C4-2B (cell line): Measurements from ENCODE around the gene LBX2.

Experiments
- H3K27ac ChIP-seq: fragments of 450-650 bp; 2 replicates; pipeline ENCODE4 v1.5.1; 2017
- ZFX ChIP-seq: fragments of 450-650 bp; IDR thresholded peaks from 2 replicates; pipeline ENCODE4 v1.6.1; 2017
- TF ChIP-seq, protein P1 (sequence below): fragments of 450-650 bp; conservative IDR thresholded peaks from 2 replicates; pipeline ENCODE4 v1.5.1; 2017; ENCODE audit warnings: mild to moderate bottlenecking

Gene LBX2

DNA sequence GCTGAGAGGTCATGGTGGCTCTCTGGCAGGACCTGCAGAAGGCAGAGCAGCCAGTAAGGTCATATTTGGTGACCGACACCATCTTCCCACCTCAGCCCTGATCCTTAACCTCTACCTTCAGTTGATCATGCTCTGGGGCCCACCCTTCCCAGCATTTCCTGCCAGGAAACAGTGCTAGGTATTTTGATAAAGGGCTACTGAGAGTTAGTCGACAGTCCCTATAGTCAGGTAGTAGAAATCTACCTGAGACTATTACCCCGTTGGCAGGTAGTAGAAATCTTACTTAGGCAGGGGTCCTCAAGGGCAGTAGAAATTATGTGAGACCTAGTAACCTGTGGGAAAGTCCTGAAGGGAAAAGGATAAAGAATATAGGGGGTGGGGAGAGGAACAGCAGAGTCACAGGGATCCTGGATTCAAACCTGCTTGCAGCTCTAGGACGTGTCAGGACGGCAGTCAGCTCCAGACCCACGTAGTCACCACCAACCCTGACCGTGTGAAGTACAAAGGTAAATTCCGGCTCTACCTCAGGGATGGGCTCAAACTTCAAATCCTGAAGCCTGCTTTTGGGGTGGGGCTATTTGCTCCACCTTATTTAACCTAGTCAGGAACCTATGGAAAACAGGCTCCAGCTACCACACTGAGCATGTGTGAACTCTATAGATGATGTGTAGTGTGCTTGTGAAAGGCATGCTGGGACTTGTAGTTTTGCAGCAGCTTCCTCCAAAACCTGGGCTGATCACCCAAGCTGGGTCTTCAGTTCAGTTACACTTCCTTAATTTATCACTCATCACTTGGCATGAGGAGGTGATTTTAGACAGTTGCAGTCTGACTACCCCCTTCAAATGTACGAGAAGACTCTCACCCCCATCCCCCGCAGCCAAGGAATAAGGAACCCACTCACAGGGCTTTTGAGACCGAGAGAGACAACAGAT lies 26.6 kb upstream of the LBX2 start, which contains the start of gene DQX1:
DQX1 (minus strand) TSS at position 515 of the 932 bp plus-strand sequence; CDS start at position 13, 502 bp downstream.
- peak within 1 kb of the TSS; percentile 30; the same call in 1 of the 2 replicates for H3K27ac ChIP-seq
- no peak for TF ChIP-seq ZFX
- TF ChIP-seq, protein P1, sequence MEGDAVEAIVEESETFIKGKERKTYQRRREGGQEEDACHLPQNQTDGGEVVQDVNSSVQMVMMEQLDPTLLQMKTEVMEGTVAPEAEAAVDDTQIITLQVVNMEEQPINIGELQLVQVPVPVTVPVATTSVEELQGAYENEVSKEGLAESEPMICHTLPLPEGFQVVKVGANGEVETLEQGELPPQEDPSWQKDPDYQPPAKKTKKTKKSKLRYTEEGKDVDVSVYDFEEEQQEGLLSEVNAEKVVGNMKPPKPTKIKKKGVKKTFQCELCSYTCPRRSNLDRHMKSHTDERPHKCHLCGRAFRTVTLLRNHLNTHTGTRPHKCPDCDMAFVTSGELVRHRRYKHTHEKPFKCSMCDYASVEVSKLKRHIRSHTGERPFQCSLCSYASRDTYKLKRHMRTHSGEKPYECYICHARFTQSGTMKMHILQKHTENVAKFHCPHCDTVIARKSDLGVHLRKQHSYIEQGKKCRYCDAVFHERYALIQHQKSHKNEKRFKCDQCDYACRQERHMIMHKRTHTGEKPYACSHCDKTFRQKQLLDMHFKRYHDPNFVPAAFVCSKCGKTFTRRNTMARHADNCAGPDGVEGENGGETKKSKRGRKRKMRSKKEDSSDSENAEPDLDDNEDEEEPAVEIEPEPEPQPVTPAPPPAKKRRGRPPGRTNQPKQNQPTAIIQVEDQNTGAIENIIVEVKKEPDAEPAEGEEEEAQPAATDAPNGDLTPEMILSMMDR, result no peak

DNA sequence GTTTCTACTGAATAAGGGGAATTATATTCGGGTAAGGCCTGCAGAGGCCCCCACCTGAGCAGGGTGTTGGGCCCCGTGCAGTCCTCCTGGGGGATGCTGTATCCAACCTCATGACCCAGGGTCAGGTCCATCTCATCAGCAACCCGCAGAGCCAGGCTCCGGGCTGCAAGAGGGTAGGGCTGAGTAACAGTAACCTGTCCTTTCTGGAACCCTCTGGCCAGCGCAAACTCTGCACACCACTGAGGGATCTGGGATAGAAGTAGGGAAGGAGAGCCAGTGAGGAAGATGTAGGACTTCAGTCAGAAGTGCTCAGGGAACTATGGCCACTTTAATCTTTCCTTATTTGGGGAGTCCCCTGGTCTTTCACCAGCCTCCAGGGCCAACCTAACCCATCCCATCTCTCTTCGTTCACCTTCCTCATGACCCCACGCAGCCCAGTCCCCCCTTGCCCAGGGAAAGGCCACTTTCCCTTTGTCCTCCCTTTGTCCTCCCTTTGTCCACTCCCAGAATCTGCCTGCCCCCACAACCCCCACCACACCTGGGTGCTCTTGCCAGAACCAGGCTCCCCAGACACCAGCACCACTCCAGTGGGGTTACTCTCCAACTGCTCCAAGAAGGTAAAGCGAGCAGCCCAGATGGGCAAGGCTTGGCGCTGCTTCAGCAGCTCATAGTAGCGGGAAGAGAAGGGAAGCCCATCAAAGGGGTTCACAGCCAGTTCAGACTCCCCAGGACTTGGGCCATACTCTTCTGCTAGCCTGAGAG lies 25.7 kb upstream of the LBX2 start:
- TF ChIP-seq ZFX, result no peak
- TF ChIP-seq, protein P1, result no peak
- peak overlapping the region; percentile 30; the same call in 1 of the 2 replicates for H3K27ac ChIP-seq

DNA sequence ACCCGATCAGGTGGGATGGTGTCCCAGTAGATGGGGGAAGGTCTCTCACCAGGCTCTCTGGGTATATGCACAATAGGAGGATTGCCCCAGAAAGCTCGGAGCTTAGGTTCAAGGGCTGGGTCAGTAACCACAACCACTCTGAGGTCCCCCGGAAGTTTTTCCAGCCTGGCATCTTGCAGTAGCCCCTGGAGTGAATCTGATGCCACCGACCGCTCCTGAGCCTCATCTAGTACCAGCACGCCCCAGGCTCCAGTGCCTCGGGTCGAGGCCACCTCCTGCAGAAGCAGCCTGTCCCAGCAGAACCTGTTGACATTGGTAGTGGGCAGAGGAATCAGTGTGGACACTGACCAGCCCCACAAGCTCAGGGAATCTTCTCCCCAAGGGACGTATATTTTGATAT lies 24.6 kb upstream of the LBX2 start:
- no peak overlapping the region for H3K27ac ChIP-seq
- TF ChIP-seq, protein P1, result no peak
- no peak for TF ChIP-seq ZFX

DNA sequence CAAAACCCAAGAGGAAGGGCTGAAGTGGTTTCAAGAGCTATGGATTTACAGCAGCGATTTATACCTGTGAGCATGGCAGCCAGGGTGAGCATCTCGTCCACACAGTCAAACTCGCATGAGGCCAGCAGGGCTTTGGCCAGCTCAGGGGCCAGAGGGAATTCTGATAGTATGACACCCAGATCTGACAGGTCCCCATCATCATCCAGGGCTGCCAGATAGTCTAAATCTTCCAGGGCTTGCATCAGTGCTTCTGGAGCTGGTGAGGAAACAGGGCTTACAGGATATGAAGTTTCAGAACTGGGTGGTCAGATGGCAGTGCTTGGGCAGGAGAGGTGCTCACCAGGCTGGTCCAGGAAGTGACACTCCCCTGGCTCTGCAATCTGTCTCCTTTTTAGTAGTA lies 23.1 kb upstream of the LBX2 start:
- TF ChIP-seq ZFX, result no peak
- TF ChIP-seq, protein P1, result no peak
- no peak overlapping the region for H3K27ac ChIP-seq

DNA sequence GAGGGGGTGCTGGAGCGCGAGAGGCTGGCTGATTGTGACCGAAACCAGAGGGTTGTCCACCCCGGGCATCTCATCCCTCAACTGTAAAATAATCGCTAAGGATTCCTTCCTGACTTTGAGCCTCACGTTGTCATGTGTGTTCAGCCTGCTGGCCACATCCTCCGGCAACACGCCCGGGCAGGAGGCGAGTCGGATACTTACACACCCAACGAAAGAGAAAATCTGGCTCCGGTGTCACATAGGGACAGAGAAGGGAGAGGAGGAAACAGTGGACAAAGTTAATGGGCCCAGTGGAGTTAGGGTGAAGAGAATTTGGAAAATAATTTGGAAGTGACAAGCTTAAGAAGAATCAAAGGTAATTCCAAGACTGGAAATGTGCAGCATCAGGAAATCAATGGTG lies 17.2 kb upstream of the LBX2 start:
- H3K27ac ChIP-seq, result no peak overlapping the region
- TF ChIP-seq ZFX, result no peak
- TF ChIP-seq, protein P1, result no peak

DNA sequence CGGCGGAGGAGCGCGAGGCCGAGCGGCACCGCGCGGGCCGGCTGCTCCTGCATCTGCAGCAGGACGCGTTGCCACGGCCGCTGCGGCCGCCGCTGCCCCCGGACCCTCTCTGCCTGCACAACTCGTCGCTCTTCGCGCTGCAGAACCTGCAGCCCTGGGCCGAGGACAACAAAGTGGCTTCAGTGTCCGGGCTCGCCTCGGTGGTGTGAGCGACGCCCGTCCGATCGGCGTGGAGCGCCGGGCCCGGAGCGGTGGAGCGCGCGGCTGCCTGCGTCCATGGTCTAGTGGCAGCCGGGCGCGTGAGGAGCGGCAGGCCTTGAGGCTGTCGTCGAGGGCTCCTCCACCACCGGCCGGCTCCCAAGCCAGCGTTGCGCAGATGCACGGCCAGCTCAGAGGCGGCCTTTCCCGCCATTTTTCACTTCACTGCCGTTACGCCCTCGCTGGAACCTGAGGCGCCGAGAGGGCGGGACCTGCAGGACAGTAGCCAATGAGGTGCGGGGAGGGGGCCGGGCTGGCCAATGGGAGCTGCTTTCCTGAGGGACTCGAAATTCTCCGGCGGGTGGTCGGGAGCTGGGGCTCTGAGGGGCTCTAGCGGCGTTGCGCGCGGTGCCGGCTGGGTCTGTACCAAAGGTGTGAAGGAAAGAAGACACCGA lies 16.7 kb upstream of the LBX2 start:
- TF ChIP-seq, protein P1, result no peak
- no peak overlapping the region for H3K27ac ChIP-seq
